Activated CD4-positive, CD25-positive, alpha-beta regulatory T cell treated with anti-CD3 and anti-CD28 coated beads, Interleukin-2, amount 50 U/mL, for 16 hours (primary cell): Measurements from ENCODE around the gene GPX4.

Source experiments
- DNase-seq: peaks from one replicate; pipeline ENCODE4 v3.0.0-alpha.2; 2020; ENCODE audit warnings: low read depth, low spot score

Gene GPX4

GRCh38 chr19:1149259-1150045 lies 45.7 kb downstream of the GPX4 start:
- DNase-seq: no peak

- DNase-seq: no peak
Observed at GRCh38 chr19:1150333-1151036, 46.7 kb downstream of the GPX4 start.

- DNase-seq: no peak
Observed at GRCh38 chr19:1151037-1151724, 47.4 kb downstream of the GPX4 start.

GRCh38 chr19:1151917-1152587 lies 48.3 kb downstream of the GPX4 start:
- DNase-seq: no peak

GRCh38 chr19:1153891-1154730 lies 50.3 kb downstream of the GPX4 start:
- no peak for DNase-seq

GRCh38 chr19:1154731-1155351 lies 51.0 kb downstream of the GPX4 start:
- no peak for DNase-seq

GRCh38 chr19:1155352-1156304 lies 51.8 kb downstream of the GPX4 start:
- DNase-seq: no peak
